ENCODE data around the gene P2RY14.

DNA sequence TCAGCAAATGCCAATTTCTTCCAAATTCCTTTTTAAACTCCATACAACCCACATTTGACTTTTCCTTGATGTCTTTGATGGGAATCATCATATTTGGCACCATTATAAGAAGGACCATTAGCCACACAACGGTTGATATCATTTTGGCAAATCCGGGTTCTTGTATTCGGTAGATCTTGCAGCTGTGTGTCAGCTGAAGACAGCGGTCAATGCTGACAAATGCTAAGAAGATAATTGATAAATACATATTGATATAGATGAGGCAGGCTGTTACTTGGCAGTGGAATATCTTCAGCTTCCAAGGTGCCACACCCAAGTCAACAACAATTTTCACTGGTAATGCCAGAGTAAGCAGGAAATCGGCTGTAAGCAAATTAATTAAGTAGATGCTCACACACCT lies 79.5 kb downstream of the P2RY14 start:
- TF ChIP-seq CTCF (IDR thresholded peaks at IDR 0.05; ENCODE audit: low read depth, low read length) (no peak), EZH2phosphoT487 (IDR thresholded peaks at IDR 0.05; ENCODE audit: low read depth) (no peak)
